H1 (cell line): ENCODE results near the gene NEK2. TPM values are rescaled to one million over a fixed set of nuclear protein-coding genes. Genes with fewer than 3 reads are reported as not detected.

Experiments used
- BCL11A ChIP-seq, 2 experiments: IDR thresholded peaks; one replicate each; pipeline ENCODE4 v1.6.1; 2011; ENCODE audit warnings: low read depth in 2 of 2, low read length in 2 of 2, mild to moderate bottlenecking in 2 of 2
- BRCA1 ChIP-seq: IDR thresholded peaks from 2 replicates; pipeline ENCODE4 v1.6.1; 2012; ENCODE audit warnings: low read depth, low read length, improper control_type of control experiment
- CTBP2 ChIP-seq: IDR thresholded peaks from 2 replicates; pipeline ENCODE4 v1.7.0; 2011; ENCODE audit warnings: borderline replicate concordance, mild to moderate bottlenecking, moderate library complexity, mixed read lengths, low read length; ENCODE audit not compliant: insufficient read depth, insufficient read length
- POLR2A ChIP-seq, 2 experiments: IDR thresholded peaks; 1 replicate in 1 of 2; 2 replicates in 1 of 2; pipeline ENCODE4 v1.6.1; 2011; ENCODE audit warnings: low read depth in 2 of 2, low read length in 2 of 2, mild to moderate bottlenecking in 2 of 2; ENCODE audit errors: control extremely low read depth in 1 of 2
- POU5F1 ChIP-seq: IDR thresholded peaks from 2 replicates; pipeline ENCODE4 v1.6.1; 2011; ENCODE audit warnings: low read depth, mild to moderate bottlenecking, low read length, moderate library complexity
- RBBP5 ChIP-seq: IDR thresholded peaks from 2 replicates; pipeline ENCODE4 v1.7.1; 2012; ENCODE audit warnings: low read depth, mild to moderate bottlenecking, inconsistent platforms, low read length, moderate library complexity, borderline replicate concordance
- RFX5 ChIP-seq: IDR thresholded peaks from 2 replicates; pipeline ENCODE4 v1.6.1; 2011; ENCODE audit warnings: low read depth, low read length, improper control_type of control experiment, borderline replicate concordance
- RNF2 ChIP-seq: fragments of 200-900, 300-1000 bp; sonication (generic); IDR thresholded peaks from 2 replicates; pipeline ENCODE4 v1.7.1; 2016; ENCODE audit warnings: borderline replicate concordance, low read depth, mild to moderate bottlenecking, antibody characterized with exemption, low read length; ENCODE audit not compliant: poor library complexity, severe bottlenecking; ENCODE audit errors: missing control alignments
- SRF ChIP-seq: IDR thresholded peaks from 2 replicates; pipeline ENCODE4 v1.6.1; 2011; ENCODE audit warnings: mild to moderate bottlenecking, low read depth, low read length, moderate library complexity
- polyA plus RNA-seq, 7 experiments: library from polyadenylated mRNA; depleted of rRNA in 3 of 7; stranded (reverse) in 5 of 7; unstranded in 2 of 7; fragments of >200 nt in 5 of 7; fragments of 200-250 nt in 2 of 7; gene quantifications; 1 replicate in 5 of 7; 2 replicates in 1 of 7; 4 replicates in 1 of 7; pipeline versions ENCODE4 v1.2.1 to v1.2.3, GENCODE V29; 2011 to 2013; ENCODE audit warnings: missing spikeins in 2 of 7, mixed read lengths in 2 of 7
- total RNA-seq: library from RNA; stranded (reverse); fragmentation: NEBNext Ultra II Directional; extraction: Animal tissue kit (Norgen Biotek cat#: 25700); gene quantifications from 2 replicates; pipeline ENCODE4 v1.2.1, GENCODE V29; 2021

Gene NEK2
- total and polyA plus RNA-seq, 2 of the 8 experiments (the other 6 are each of a cell fraction or from before 2014, with no cell fraction given), result 8.4 to 22.9 TPM

DNA sequence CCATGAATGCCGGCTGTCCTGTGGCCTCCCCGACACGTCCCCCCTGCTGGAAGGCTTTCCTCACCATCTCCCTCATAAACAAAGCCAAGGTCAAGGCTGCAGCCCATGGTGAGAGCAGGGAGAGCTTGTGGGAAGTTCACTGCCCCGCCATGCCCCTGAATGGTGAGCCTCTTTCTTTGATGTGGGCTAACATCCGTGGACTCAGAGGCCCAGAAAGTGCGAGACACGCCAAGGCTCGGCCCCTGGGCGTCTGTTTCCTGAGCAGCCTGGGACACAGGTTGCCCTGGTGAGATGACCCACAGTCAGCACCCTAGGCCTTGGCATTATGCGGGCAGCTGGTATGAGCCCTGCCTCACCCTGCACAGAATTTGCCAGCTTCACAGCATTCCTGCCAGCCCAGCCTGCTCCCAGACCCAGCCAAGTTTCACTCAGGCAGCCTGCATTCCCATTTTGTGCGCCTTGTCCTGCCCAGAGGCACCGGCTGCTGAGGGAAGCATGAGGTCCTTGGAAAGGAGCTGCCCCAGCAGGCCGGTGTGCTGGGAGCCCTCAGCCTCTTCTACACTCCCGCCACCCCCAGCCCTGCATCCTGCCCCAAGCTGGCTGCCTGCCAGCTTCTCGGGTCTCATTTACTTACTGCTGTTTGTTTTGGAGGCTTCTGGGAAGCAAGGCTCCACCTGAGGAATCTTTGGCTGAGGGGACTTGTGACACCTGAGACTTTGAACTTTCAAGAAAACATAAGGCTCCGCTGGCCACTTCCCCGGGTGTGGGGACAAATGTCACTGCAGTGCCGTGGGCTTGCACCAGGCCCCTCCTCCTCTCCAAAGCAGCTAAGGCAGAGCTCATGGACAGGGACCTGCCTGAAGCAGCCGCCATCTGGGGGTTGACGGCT lies 31.9 kb downstream of the NEK2 start (continued):
- TF ChIP-seq RNF2, result no peak
- no peak for TF ChIP-seq POU5F1
- TF ChIP-seq RFX5, result no peak
- TF ChIP-seq POLR2A (IDR thresholded peaks at IDR 0.05; ENCODE audit: control extremely low read depth in 1 of 2, low read depth in 2 of 2, low read length in 2 of 2), result no peak
- no peak for TF ChIP-seq RBBP5
- TF ChIP-seq SRF, result no peak
- TF ChIP-seq BRCA1, result no peak
- no peak for TF ChIP-seq BCL11A (IDR thresholded peaks at IDR 0.05; ENCODE audit: low read depth in 2 of 2, low read length in 2 of 2)
- TF ChIP-seq CTBP2, result no peak
